ENCODE data around the gene MRPS10. TPM values are rescaled to one million over a fixed set of nuclear protein-coding genes. Genes with fewer than 3 reads are reported as not detected.

MRPS10 gene
- total RNA-seq, 1 experiment from 2014 or later: 62.1 TPM

GRCh38 chr6:42225419-42225818 lies 7.8 kb upstream of the MRPS10 start:
- TF ChIP-seq RAD21 (IDR thresholded peaks at IDR 0.05; ENCODE audit: low read depth) (no peak), CBX3 (IDR thresholded peaks at IDR 0.05; ENCODE audit: low read depth) (no peak), REST (IDR thresholded peaks at IDR 0.05; ENCODE audit: low read depth) (no peak), ELF1 (IDR thresholded peaks at IDR 0.05; ENCODE audit: borderline replicate concordance, low read depth) (no peak)
- H3K4me1 ChIP-seq (ENCODE audit: control insufficient read depth in 1 of 2, insufficient read depth in 2 of 2, low read length in 2 of 2): peaks cover 47 to 89% of the 10 kb centered on the region in 2 experiments
- CTCF ChIA-PET: interaction anchor here (0.8 to 3.0 kb wide), 6 partner anchors 10 to 438 kb away, joined by 3 to 13 read pairs (median 6); partner anchors contain the start of genes TAF8, TOMM6 and TRERF1
- intact Hi-C loops (cut with micrococcal nuclease): loop anchor here (10.0 kb wide), 2 partner anchors 319 to 649 kb away; partner anchors contain the start of gene RPL7L1
- RAD21 ChIA-PET (ENCODE audit: low non-redundant PET in 1 of 2, low total read pairs in 2 of 2, uncharacterized antibody in 2 of 2, unreplicated experiment in 2 of 2): interaction anchor here (0.6 to 1.0 kb wide), 2 partner anchors 226 to 424 kb away, joined by 4 read pairs; partner anchors contain the start of gene TRERF1 (in 1 of the 2)
- no peaks in the 10 kb centered on the region for H3K79me2 ChIP-seq (ENCODE audit: insufficient read depth, low read length)
- peak overlapping the region; percentile 78 for H3K4me2 ChIP-seq (ENCODE audit: low read length)
- no peaks in the 10 kb centered on the region for H3K9me3 ChIP-seq (ENCODE audit: control insufficient read depth in 1 of 2, insufficient read depth in 1 of 2, low read depth in 1 of 2, low read length in 2 of 2)
- peak overlapping the region; percentile 84; the same call in 1 of the 2 replicates for H3K27ac ChIP-seq (ENCODE audit: low read depth, low read length)
- H4K20me1 ChIP-seq (ENCODE audit: insufficient read depth): no peaks in the 10 kb centered on the region
- DNase-seq (ENCODE audit: low read depth, low spot score) (no peak), ATAC-seq (no peak)
- BruUV-seq (replicated peaks): no TSS peak
- H3K27me3 ChIP-seq (ENCODE audit: insufficient read depth, low read length): no peaks in the 10 kb centered on the region
- no peak overlapping the region for H2AFZ ChIP-seq (ENCODE audit: low read depth, low read length, poor library complexity, severe bottlenecking)
- peak overlapping the region in 1 of 2 experiments; percentile 48; a peak in 1 of 4 replicates for H3K4me3 ChIP-seq (replicated peaks in 1 of 2; ENCODE audit: low read depth in 1 of 2, low read length in 2 of 2)
- POLR2A ChIA-PET: interaction anchor here (1.8 kb wide), 2 partner anchors 280 to 322 kb away, joined by 5 to 12 read pairs; no protein-coding TSS in a partner anchor
- H3K36me3 ChIP-seq (ENCODE audit: control insufficient read depth in 1 of 2, insufficient read depth in 2 of 2, low read length in 2 of 2): no peaks in the 10 kb centered on the region
- H3K9ac ChIP-seq (ENCODE audit: low read length): peak overlapping the region; percentile 59
- no peaks in the 10 kb centered on the region for H3K9me2 ChIP-seq (ENCODE audit: insufficient read depth)

GRCh38 chr6:42225029-42225339 lies 7.3 kb upstream of the MRPS10 start:
- ATAC-seq (no peak), DNase-seq (ENCODE audit: low read depth, low spot score) (no peak)
- Histone ChIP-seq H2AFZ (ENCODE audit: low read depth, low read length, poor library complexity, severe bottlenecking) (no peak overlapping the region), H4K20me1 (ENCODE audit: insufficient read depth) (no peaks in the 10 kb centered on the region), H3K79me2 (ENCODE audit: insufficient read depth, low read length) (no peaks in the 10 kb centered on the region), H3K27ac (ENCODE audit: low read depth, low read length) (peak overlapping the region; percentile 84), H3K4me3 (replicated peaks in 1 of 2; ENCODE audit: low read depth in 1 of 2, low read length in 2 of 2) (peak overlapping the region; percentile 23 to 42), H3K4me2 (ENCODE audit: low read length) (peak overlapping the region; percentile 78), H3K9me3 (ENCODE audit: control insufficient read depth in 1 of 2, insufficient read depth in 1 of 2, low read depth in 1 of 2, low read length in 2 of 2) (no peaks in the 10 kb centered on the region), H3K27me3 (ENCODE audit: insufficient read depth, low read length) (no peaks in the 10 kb centered on the region), H3K36me3 (ENCODE audit: control insufficient read depth in 1 of 2, insufficient read depth in 2 of 2, low read length in 2 of 2) (no peaks in the 10 kb centered on the region), H3K4me1 (ENCODE audit: control insufficient read depth in 1 of 2, insufficient read depth in 2 of 2, low read length in 2 of 2) (peaks cover 48 to 89% of the 10 kb centered on the region in 2 experiments), H3K9me2 (ENCODE audit: insufficient read depth) (no peaks in the 10 kb centered on the region), H3K9ac (ENCODE audit: low read length) (peak overlapping the region; percentile 59)
- TF ChIP-seq TCF7L2 (IDR thresholded peaks at IDR 0.05; ENCODE audit: borderline replicate concordance, extremely low read depth, insufficient read depth, insufficient read length) (no peak), POLR2A (IDR thresholded peaks at IDR 0.05; ENCODE audit: borderline replicate concordance, extremely low read depth, insufficient read depth, insufficient read length) (no peak), YY1 (IDR thresholded peaks at IDR 0.05; ENCODE audit: extremely low read depth, insufficient replicate concordance, low read depth, low read length) (no peak), ELF1 (IDR thresholded peaks at IDR 0.05; ENCODE audit: borderline replicate concordance, low read depth) (no peak), RAD21 (IDR thresholded peaks at IDR 0.05; ENCODE audit: low read depth) (no peak), JUND (IDR thresholded peaks at IDR 0.05) (no peak), SIN3A (IDR thresholded peaks at IDR 0.05; ENCODE audit: low read depth) (no peak), SRF (IDR thresholded peaks at IDR 0.05; ENCODE audit: low read depth) (no peak), ATF3 (IDR thresholded peaks at IDR 0.05) (no peak), MAX (IDR thresholded peaks at IDR 0.05) (no peak)
- TSS peak; percentile 87 for BruUV-seq (replicated peaks)
- RAD21 ChIA-PET (ENCODE audit: low non-redundant PET in 1 of 2, low total read pairs in 2 of 2, uncharacterized antibody in 2 of 2, unreplicated experiment in 2 of 2): interaction anchor here (0.6 to 1.0 kb wide), 2 partner anchors 227 to 424 kb away, joined by 4 read pairs; partner anchors contain the start of gene TRERF1 (in 1 of the 2)
- POLR2A ChIA-PET: no interaction called here
- intact Hi-C loops (cut with micrococcal nuclease): loop anchor here (10.0 kb wide), 2 partner anchors 320 to 650 kb away; partner anchors contain the start of gene RPL7L1
- CTCF ChIA-PET: interaction anchor here (0.7 to 3.0 kb wide), 6 partner anchors 10 to 682 kb away, joined by 3 to 13 read pairs (median 3); partner anchors contain the start of genes TAF8, TOMM6 and TRERF1
